ENCODE data around the gene DBH. TPM values are rescaled to one million over a fixed set of nuclear protein-coding genes. Genes with fewer than 3 reads are reported as not detected.

The DBH gene
- total RNA-seq, 2 experiments from 2014 or later = not detected

DNA sequence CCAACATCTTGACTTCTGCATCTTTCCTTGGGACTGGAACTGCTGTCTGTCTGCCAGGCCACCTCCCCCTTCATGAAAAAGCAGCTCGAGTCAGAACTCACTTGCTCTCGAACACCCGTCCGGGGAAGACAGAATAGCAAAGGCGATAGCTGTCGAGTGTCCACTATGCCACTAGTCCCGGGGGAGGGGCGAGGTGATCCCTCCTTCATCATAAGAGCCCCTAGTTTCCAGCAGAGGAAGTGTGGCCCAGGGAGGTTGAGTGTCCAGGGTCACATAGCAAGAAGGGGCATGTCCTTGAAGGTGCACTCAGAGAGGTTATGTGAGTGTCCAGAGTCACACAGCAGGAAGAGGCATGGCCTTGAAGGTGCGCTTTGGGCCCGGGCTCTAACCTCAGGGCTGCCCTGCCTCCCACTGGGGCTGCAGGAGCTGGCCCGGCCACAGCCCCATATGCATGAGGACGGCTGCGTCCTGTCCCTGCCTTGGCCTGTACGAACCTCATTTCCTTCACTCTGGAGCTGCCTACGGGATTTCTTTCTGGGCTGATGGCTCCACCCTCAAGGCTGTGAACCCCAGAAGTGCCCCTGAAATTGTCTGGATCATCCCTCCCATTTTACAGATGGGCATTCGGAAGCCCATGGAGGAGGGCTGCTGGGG, 6.7 kb downstream of the DBH start:
- Histone ChIP-seq H4K20me1 (ENCODE audit: insufficient read depth, low read length) (no peaks in the 10 kb centered on the region), H3K9me2 (ENCODE audit: insufficient read depth, low read length) (no peaks in the 10 kb centered on the region), H3K4me2 (ENCODE audit: low read length) (no peak overlapping the region), H3K4me1 (ENCODE audit: insufficient read depth, low read length, poor library complexity, severe bottlenecking) (no peaks in the 10 kb centered on the region), H3K4me3 (ENCODE audit: low read depth, low read length, poor library complexity, severe bottlenecking) (no peak overlapping the region), H3K79me2 (ENCODE audit: insufficient read depth, low read depth, low read length) (no peaks in the 10 kb centered on the region), H2AFZ (ENCODE audit: low read length) (no peak overlapping the region), H3K9me3 (ENCODE audit: low read length) (no peaks in the 10 kb centered on the region), H3K27ac (ENCODE audit: low read depth, low read length, poor library complexity, severe bottlenecking) (no peak overlapping the region), H3K36me3 (ENCODE audit: insufficient read depth, low read length) (no peaks in the 10 kb centered on the region)
- BruUV-seq (replicated peaks) = no TSS peak
- DNase-seq (ENCODE audit: low spot score) = no peak
- no peak for TF ChIP-seq EZH2phosphoT487 (IDR thresholded peaks at IDR 0.05; ENCODE audit: borderline replicate concordance, low read depth, low read length)
- TF ChIP-seq, protein P1, sequence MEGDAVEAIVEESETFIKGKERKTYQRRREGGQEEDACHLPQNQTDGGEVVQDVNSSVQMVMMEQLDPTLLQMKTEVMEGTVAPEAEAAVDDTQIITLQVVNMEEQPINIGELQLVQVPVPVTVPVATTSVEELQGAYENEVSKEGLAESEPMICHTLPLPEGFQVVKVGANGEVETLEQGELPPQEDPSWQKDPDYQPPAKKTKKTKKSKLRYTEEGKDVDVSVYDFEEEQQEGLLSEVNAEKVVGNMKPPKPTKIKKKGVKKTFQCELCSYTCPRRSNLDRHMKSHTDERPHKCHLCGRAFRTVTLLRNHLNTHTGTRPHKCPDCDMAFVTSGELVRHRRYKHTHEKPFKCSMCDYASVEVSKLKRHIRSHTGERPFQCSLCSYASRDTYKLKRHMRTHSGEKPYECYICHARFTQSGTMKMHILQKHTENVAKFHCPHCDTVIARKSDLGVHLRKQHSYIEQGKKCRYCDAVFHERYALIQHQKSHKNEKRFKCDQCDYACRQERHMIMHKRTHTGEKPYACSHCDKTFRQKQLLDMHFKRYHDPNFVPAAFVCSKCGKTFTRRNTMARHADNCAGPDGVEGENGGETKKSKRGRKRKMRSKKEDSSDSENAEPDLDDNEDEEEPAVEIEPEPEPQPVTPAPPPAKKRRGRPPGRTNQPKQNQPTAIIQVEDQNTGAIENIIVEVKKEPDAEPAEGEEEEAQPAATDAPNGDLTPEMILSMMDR (conservative IDR thresholded peaks at IDR 0.05; ENCODE audit: low read length) = no peak
- ChIA-PET CTCF (ENCODE audit: unreplicated experiment) (no interaction called here), POLR2A (no interaction called here)
- intact Hi-C loops (cut with micrococcal nuclease; ENCODE audit: unreplicated experiment) = no loop called here

DNA sequence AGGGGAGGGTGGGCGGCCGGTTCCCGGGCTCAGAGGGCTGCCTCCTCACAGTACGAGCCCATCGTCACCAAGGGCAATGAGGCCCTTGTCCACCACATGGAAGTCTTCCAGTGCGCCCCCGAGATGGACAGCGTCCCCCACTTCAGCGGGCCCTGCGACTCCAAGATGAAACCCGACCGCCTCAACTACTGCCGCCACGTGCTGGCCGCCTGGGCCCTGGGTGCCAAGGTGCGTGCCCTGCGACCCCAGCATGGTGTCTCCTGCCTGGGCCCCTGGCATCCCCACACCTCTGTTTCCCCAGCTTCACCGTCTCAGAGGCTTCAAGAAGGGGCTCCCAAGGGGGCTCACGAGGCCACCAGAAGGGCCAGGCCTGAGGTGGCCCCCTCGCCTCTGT, 7.2 kb downstream of the DBH start:
- H3K27ac ChIP-seq (ENCODE audit: low read depth, low read length, poor library complexity, severe bottlenecking) = no peak overlapping the region
- ChIA-PET POLR2A (no interaction called here), CTCF (ENCODE audit: unreplicated experiment) (no interaction called here)
- TF ChIP-seq EZH2phosphoT487 (IDR thresholded peaks at IDR 0.05; ENCODE audit: borderline replicate concordance, low read depth, low read length) = no peak
- TF ChIP-seq, protein P1 (conservative IDR thresholded peaks at IDR 0.05; ENCODE audit: low read length) = no peak
- BruUV-seq (replicated peaks) = no TSS peak
- no peaks in the 10 kb centered on the region for H4K20me1 ChIP-seq (ENCODE audit: insufficient read depth, low read length)
- no peaks in the 10 kb centered on the region for H3K9me3 ChIP-seq (ENCODE audit: low read length)
- H3K9me2 ChIP-seq (ENCODE audit: insufficient read depth, low read length) = no peaks in the 10 kb centered on the region
- H3K4me1 ChIP-seq (ENCODE audit: insufficient read depth, low read length, poor library complexity, severe bottlenecking) = no peaks in the 10 kb centered on the region
- H3K4me2 ChIP-seq (ENCODE audit: low read length) = no peak overlapping the region
- intact Hi-C loops (cut with micrococcal nuclease; ENCODE audit: unreplicated experiment) = no loop called here
- H3K4me3 ChIP-seq (ENCODE audit: low read depth, low read length, poor library complexity, severe bottlenecking) = no peak overlapping the region
- DNase-seq (ENCODE audit: low spot score) = no peak
- H2AFZ ChIP-seq (ENCODE audit: low read length) = no peak overlapping the region
- no peaks in the 10 kb centered on the region for H3K36me3 ChIP-seq (ENCODE audit: insufficient read depth, low read length)
- no peaks in the 10 kb centered on the region for H3K79me2 ChIP-seq (ENCODE audit: insufficient read depth, low read depth, low read length)

DNA sequence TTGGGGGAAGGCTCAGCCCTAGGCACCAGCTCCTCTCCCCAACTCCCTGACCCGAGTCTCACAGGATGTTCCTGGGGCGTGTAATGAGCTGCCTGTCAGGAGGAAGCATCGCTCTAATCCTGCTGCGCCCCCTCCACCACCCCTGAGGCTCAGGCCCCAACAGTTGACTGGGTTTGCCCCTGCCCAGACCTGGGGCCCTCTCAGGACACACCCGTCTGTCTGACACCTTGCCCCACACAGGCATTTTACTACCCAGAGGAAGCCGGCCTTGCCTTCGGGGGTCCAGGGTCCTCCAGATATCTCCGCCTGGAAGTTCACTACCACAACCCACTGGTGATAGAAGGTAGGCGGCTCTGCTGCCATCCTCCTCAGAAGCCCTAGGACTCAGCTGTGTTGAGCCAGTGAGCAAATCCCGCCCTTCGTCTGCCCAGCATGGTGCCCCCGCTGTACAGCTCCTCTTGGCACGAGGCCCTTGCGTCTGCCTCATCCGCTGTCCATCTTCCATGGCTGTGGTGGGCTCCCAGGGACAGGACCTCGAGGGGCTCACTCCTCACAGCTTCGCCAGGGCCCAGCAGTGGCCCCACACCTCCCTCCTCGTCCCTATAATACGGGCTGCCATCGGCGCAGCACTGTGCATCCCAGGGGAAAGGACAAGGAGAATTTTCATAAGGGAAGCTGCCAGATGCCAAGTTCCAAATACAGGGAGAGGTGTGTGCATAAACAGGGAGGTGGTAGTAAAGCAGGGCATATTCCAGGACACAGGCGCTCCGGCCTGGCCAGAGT, 8.0 kb downstream of the DBH start:
- H3K9me3 ChIP-seq (ENCODE audit: low read length) = no peaks in the 10 kb centered on the region
- ChIA-PET POLR2A (no interaction called here), CTCF (ENCODE audit: unreplicated experiment) (no interaction called here)
- no peaks in the 10 kb centered on the region for H3K79me2 ChIP-seq (ENCODE audit: insufficient read depth, low read depth, low read length)
- no TSS peak for BruUV-seq (replicated peaks)
- H3K9me2 ChIP-seq (ENCODE audit: insufficient read depth, low read length) = no peaks in the 10 kb centered on the region
- H3K27ac ChIP-seq (ENCODE audit: low read depth, low read length, poor library complexity, severe bottlenecking) = no peak overlapping the region
- no peak overlapping the region for H3K4me3 ChIP-seq (ENCODE audit: low read depth, low read length, poor library complexity, severe bottlenecking)
- no peak overlapping the region for H2AFZ ChIP-seq (ENCODE audit: low read length)
- H4K20me1 ChIP-seq (ENCODE audit: insufficient read depth, low read length) = no peaks in the 10 kb centered on the region
- TF ChIP-seq EZH2phosphoT487 (IDR thresholded peaks at IDR 0.05; ENCODE audit: borderline replicate concordance, low read depth, low read length) = no peak
- TF ChIP-seq, protein P1 (conservative IDR thresholded peaks at IDR 0.05; ENCODE audit: low read length) = no peak
- no peak for DNase-seq (ENCODE audit: low spot score)
- intact Hi-C loops (cut with micrococcal nuclease; ENCODE audit: unreplicated experiment) = no loop called here
- no peaks in the 10 kb centered on the region for H3K36me3 ChIP-seq (ENCODE audit: insufficient read depth, low read length)
- no peaks in the 10 kb centered on the region for H3K4me1 ChIP-seq (ENCODE audit: insufficient read depth, low read length, poor library complexity, severe bottlenecking)
- no peak overlapping the region for H3K4me2 ChIP-seq (ENCODE audit: low read length)
